Measurements from ENCODE around the gene MELK. TPM values are rescaled to one million over a fixed set of nuclear protein-coding genes. Genes with fewer than 3 reads are reported as not detected.

Gene MELK
- total and polyA plus RNA-seq, 7 donors: 0.15 to 0.42 (median 0.18) TPM; not detected in 2

GRCh38 chr9:36656842-36657241 is 84.1 kb downstream of the MELK start:
- Histone ChIP-seq H3K9me3 (no peaks in the 10 kb centered on the region), H3K4me1 (no peaks in the 10 kb centered on the region), H3K27me3 (ENCODE audit: insufficient read depth in 3 of 3, low read length in 2 of 3) (no peaks in the 10 kb centered on the region), H3K27ac (no peak overlapping the region), H3K36me3 (ENCODE audit: insufficient read depth in 1 of 2, low read depth in 1 of 2) (no peaks in the 10 kb centered on the region), H3K4me3 (no peak overlapping the region)
- intact Hi-C loops (cut with DNase I): no loop called here
- no peak for TF ChIP-seq CTCF (IDR thresholded peaks at IDR 0.05)
- ATAC-seq (no peak), DNase-seq (no peak)
- WGBS, 3 donors: 97% methylated on average over 7 of the region's 7 CpGs

GRCh38 chr9:36659500-36659899 is 86.8 kb downstream of the MELK start:
- Histone ChIP-seq H3K27me3 (ENCODE audit: insufficient read depth in 3 of 3, low read length in 2 of 3) (no peaks in the 10 kb centered on the region), H3K36me3 (ENCODE audit: insufficient read depth in 1 of 2, low read depth in 1 of 2) (no peaks in the 10 kb centered on the region), H3K4me1 (no peaks in the 10 kb centered on the region), H3K4me3 (no peak overlapping the region), H3K27ac (no peak overlapping the region), H3K9me3 (no peaks in the 10 kb centered on the region)
- no peak for TF ChIP-seq CTCF (IDR thresholded peaks at IDR 0.05)
- ATAC-seq (no peak), DNase-seq (no peak)
- intact Hi-C loops (cut with DNase I): no loop called here
- WGBS, 3 donors: 91 to 98% (median 93%) methylated on average over 6 of the region's 6 CpGs

GRCh38 chr9:36664806-36665205 is 92.1 kb downstream of the MELK start:
- no peak overlapping the region for H3K27ac ChIP-seq
- TF ChIP-seq CTCF (IDR thresholded peaks at IDR 0.05): no peak
- no peaks in the 10 kb centered on the region for H3K4me1 ChIP-seq
- no peaks in the 10 kb centered on the region for H3K9me3 ChIP-seq
- H3K36me3 ChIP-seq (ENCODE audit: insufficient read depth in 1 of 2, low read depth in 1 of 2): no peaks in the 10 kb centered on the region
- DNase-seq (no peak), ATAC-seq (no peak)
- WGBS, 3 donors: 68 to 92% (median 88%) methylated on average over 1 of the region's 1 CpG
- H3K4me3 ChIP-seq: no peak overlapping the region
- intact Hi-C loops (cut with DNase I): no loop called here
- H3K27me3 ChIP-seq (ENCODE audit: insufficient read depth in 3 of 3, low read length in 2 of 3): no peaks in the 10 kb centered on the region

GRCh38 chr9:36665387-36665786 is 92.7 kb downstream of the MELK start:
- Histone ChIP-seq H3K36me3 (ENCODE audit: insufficient read depth in 1 of 2, low read depth in 1 of 2) (no peaks in the 10 kb centered on the region), H3K9me3 (no peaks in the 10 kb centered on the region), H3K4me3 (no peak overlapping the region), H3K4me1 (no peaks in the 10 kb centered on the region), H3K27ac (no peak overlapping the region), H3K27me3 (ENCODE audit: insufficient read depth in 3 of 3, low read length in 2 of 3) (no peaks in the 10 kb centered on the region)
- WGBS, 3 donors: 89 to 93% (median 91%) methylated on average over 2 of the region's 2 CpGs
- ATAC-seq: no peak
- DNase-seq: no peak
- no peak for TF ChIP-seq CTCF (IDR thresholded peaks at IDR 0.05)
- intact Hi-C loops (cut with DNase I): no loop called here

GRCh38 chr9:36665921-36666431 is 93.3 kb downstream of the MELK start:
- DNase-seq (no peak), ATAC-seq (no peak)
- no peak overlapping the region for H3K4me3 ChIP-seq
- WGBS, 3 donors: 85 to 97% (median 89%) methylated on average over 3 of the region's 3 CpGs
- intact Hi-C loops (cut with DNase I): no loop called here
- no peak for TF ChIP-seq CTCF (IDR thresholded peaks at IDR 0.05)
- H3K27ac ChIP-seq: no peak overlapping the region
- no peaks in the 10 kb centered on the region for H3K9me3 ChIP-seq
- no peaks in the 10 kb centered on the region for H3K4me1 ChIP-seq
- no peaks in the 10 kb centered on the region for H3K27me3 ChIP-seq (ENCODE audit: insufficient read depth in 3 of 3, low read length in 2 of 3)
- no peaks in the 10 kb centered on the region for H3K36me3 ChIP-seq (ENCODE audit: insufficient read depth in 1 of 2, low read depth in 1 of 2)
